ENCODE results near the gene METTL1. TPM values are rescaled to one million over a fixed set of nuclear protein-coding genes. Genes with fewer than 3 reads are reported as not detected.

METTL1 gene
- total RNA-seq, 1 donor from 2014 or later = 5.8 TPM

DNA sequence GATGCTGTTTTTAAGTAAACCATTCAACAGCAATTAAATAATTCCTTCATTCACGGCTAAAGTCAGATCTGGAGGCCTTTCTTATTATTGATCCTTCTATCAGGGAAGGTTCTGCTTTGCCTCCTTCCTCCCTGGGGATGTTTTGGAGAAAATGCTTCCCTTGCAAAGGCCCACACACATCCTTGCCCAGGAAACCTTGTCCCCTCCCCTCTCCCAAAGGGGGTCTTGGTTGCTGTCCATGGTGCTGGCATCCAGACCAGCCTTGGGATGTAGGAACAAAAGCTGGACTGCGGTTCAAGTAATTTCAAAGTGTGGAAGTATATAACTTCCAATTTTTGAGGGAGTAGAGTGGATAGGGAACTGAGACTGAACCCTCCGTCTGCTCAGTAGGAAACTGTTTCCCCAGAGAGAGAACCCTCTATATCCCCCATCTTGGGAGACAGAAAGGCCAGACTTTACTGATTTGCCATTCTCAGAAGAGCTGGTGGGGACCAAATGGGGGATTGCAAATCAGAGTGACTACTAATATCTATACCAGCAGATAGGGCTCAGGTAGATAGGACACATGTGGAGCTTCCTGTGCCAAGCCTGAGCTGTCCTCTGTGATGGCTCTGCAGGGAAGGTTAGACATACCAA, 11.4 kb downstream of the METTL1 start:
- DNase-seq (ENCODE audit: low read depth) (no peak), FAIRE-seq (no peak)
- no peak for TF ChIP-seq CTCF (IDR thresholded peaks at IDR 0.05; ENCODE audit: insufficient read depth, low read length, severe bottlenecking)
- H3K27me3 ChIP-seq (ENCODE audit: control insufficient read depth, insufficient read depth, low read length) = no peaks in the 10 kb centered on the region
- H3K36me3 ChIP-seq (ENCODE audit: control insufficient read depth, insufficient read depth, low read length) = peaks cover 2% of the 10 kb centered on the region
- H3K4me3 ChIP-seq (ENCODE audit: low read depth, low read length) = no peak overlapping the region

DNA sequence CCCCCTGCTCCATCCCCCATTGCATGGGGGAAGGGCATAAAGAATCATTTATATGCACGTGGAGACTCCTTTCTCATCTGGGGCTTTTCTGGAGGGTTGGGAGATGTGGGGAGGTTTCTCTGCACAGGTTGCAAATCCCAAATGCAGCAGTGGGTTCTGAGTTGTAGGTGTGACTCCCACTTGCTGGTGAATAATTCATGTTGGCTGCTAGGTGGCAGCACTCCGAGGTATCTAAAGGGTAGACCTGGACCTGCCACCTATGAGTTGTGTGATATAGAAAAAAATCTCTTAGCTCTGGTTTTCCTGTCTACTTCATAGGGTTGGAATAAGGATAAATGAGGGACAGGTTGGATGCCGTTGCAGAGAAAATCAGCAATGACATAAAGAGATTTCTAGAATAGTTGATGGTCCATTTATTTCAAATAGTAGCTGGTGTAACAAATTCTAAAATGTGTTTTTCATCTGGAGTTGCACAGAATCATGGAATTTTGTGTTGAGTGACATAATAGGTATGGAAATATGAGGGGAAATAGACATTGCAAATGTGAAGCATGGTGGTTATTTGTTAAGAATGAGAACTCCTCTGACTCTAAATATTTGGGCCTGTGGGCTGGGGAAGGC, 12.4 kb downstream of the METTL1 start:
- peaks cover 2% of the 10 kb centered on the region for H3K36me3 ChIP-seq (ENCODE audit: control insufficient read depth, insufficient read depth, low read length)
- no peaks in the 10 kb centered on the region for H3K27me3 ChIP-seq (ENCODE audit: control insufficient read depth, insufficient read depth, low read length)
- no peak for FAIRE-seq
- no peak overlapping the region for H3K4me3 ChIP-seq (ENCODE audit: low read depth, low read length)
- DNase-seq (ENCODE audit: low read depth) = peak; percentile 59
- TF ChIP-seq CTCF (IDR thresholded peaks at IDR 0.05; ENCODE audit: insufficient read depth, low read length, severe bottlenecking) = peak; percentile 67

- DNase-seq (ENCODE audit: low read depth) (no peak), FAIRE-seq (no peak)
- H3K36me3 ChIP-seq (ENCODE audit: control insufficient read depth, insufficient read depth, low read length) = peaks cover 2% of the 10 kb centered on the region
- H3K4me3 ChIP-seq (ENCODE audit: low read depth, low read length) = no peak overlapping the region
- no peak for TF ChIP-seq CTCF (IDR thresholded peaks at IDR 0.05; ENCODE audit: insufficient read depth, low read length, severe bottlenecking)
- no peaks in the 10 kb centered on the region for H3K27me3 ChIP-seq (ENCODE audit: control insufficient read depth, insufficient read depth, low read length)
These were observed 13.1 kb downstream of the METTL1 start for GRCh38 chr12:57758552-57759359.

DNA sequence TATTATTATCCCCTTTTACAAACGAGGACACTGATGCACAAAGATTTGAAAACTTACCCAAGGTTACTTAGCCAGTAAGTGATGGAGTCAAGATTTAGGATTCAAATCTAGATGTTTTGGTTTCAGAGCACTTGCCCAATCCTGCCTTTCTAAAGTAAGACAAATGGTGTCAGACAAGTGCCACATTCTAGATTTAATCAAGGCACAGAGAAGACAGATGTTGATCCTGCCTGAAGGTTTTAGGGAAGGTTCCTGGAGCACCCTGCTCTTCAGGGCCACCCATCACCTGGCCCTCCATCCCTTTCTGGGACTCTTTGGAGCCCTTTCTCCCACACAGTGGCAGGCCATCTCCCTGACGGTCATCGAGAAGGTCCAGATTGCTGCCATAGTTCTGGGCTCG, 14.1 kb downstream of the METTL1 start:
- no peak for TF ChIP-seq CTCF (IDR thresholded peaks at IDR 0.05; ENCODE audit: insufficient read depth, low read length, severe bottlenecking)
- no peaks in the 10 kb centered on the region for H3K27me3 ChIP-seq (ENCODE audit: control insufficient read depth, insufficient read depth, low read length)
- peaks cover 2% of the 10 kb centered on the region for H3K36me3 ChIP-seq (ENCODE audit: control insufficient read depth, insufficient read depth, low read length)
- no peak overlapping the region for H3K4me3 ChIP-seq (ENCODE audit: low read depth, low read length)
- DNase-seq (ENCODE audit: low read depth) (no peak), FAIRE-seq (no peak)

- no peaks in the 10 kb centered on the region for H3K27me3 ChIP-seq (ENCODE audit: control insufficient read depth, insufficient read depth, low read length)
- H3K4me3 ChIP-seq (ENCODE audit: low read depth, low read length) = peak overlapping the region; percentile 45
- H3K36me3 ChIP-seq (ENCODE audit: control insufficient read depth, insufficient read depth, low read length) = peaks cover 2% of the 10 kb centered on the region
- TF ChIP-seq CTCF (IDR thresholded peaks at IDR 0.05; ENCODE audit: insufficient read depth, low read length, severe bottlenecking) = peak; percentile 86
- FAIRE-seq (no peak), DNase-seq (ENCODE audit: low read depth) (no peak)
These were observed 15.2 kb downstream of the METTL1 start for GRCh38 chr12:57756406-57757341.

All from bronchial epithelial cell (primary cell).